Measurements from ENCODE around the gene FUT8. TPM values are rescaled to one million over a fixed set of nuclear protein-coding genes. Genes with fewer than 3 reads are reported as not detected.
A peak's percentile ranks its signal among the peaks of the same experiment; 100 is the strongest.

Gene FUT8
- total RNA-seq (10 to 100 TPM; 46.9 to 51.2 TPM), polyA plus RNA-seq (10 to 100 TPM; 10.0 to 15.2 (median 10.4) TPM), total RNA-seq (43.0 to 70.4 (median 56.1) reads per million in 6 experiments)

DNA sequence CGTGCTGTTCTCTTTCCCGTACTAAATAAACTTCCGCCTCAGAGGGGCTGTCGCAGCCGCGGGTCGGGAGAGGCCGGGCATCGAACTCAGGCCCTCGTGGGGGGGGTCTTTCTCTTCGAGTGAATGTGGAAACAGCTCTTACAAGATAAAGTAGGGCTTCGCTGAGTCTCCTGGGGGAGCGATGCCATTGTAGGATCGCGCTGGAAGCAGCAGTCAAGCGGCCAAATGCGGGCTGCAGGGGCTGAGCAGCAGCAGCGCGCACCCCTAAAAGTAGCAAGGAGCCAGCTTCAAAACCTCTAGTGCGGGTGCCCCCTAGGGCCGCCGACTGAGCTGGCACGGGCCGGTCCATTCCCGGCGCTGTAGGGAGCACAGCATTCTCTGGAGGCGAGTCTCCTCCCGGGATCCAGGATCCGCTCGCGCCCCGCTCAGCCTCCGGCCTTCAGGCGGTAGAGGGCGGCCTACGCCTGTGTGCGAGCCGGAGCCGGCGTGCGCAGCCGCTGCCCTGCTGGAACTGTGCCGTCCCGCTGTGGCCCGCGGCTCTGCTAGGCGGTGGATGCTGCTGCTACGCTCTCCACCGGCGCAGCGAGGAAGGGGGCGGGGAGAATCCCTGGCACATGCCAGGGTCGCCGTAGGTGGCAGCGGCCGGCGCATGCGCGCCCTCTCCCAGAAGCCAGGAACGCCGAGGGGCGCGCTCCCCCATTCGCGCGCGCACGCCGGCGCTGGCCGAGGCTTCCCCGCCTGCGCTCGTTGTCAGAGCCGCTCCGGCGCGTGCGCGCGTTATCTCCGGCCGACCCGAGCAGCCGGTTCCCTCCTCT is at the start of gene FUT8:
Gene FUT8, plus strand, starts transcription at position 699 of the 815 bp plus-strand sequence. CDS start 148,834 bp downstream, outside the sequence.
- POLR2A ChIA-PET: interaction anchor here (0.6 to 7.8 kb wide), 31 partner anchors 17 to 908 kb away, joined by 3 to 145 read pairs (median 4); partner anchors contain the start of genes FNTB and ZBTB1
- DNase-seq (peak; percentile 88 to 99 (median 95)), ATAC-seq (peak; percentile 89 to 90)
- peaks cover 0 to 3% (median 0%) of the 10 kb centered on the region in 3 donors for H3K36me3 Mint-ChIP-seq
- H3K27me3 Mint-ChIP-seq: no peaks in the 10 kb centered on the region
- peak within 1 kb of the TSS; percentile 90 to 100 (median 99) for H3K4me3 Mint-ChIP-seq
- H3K4me1 Mint-ChIP-seq: peaks cover 16 to 42% (median 36%) of the 10 kb centered on the region in 4 donors
- no peaks in the 10 kb centered on the region for H3K9me3 Mint-ChIP-seq
- peak within 1 kb of the TSS; percentile 91 to 99 (median 98) for H3K27ac Mint-ChIP-seq

DNA sequence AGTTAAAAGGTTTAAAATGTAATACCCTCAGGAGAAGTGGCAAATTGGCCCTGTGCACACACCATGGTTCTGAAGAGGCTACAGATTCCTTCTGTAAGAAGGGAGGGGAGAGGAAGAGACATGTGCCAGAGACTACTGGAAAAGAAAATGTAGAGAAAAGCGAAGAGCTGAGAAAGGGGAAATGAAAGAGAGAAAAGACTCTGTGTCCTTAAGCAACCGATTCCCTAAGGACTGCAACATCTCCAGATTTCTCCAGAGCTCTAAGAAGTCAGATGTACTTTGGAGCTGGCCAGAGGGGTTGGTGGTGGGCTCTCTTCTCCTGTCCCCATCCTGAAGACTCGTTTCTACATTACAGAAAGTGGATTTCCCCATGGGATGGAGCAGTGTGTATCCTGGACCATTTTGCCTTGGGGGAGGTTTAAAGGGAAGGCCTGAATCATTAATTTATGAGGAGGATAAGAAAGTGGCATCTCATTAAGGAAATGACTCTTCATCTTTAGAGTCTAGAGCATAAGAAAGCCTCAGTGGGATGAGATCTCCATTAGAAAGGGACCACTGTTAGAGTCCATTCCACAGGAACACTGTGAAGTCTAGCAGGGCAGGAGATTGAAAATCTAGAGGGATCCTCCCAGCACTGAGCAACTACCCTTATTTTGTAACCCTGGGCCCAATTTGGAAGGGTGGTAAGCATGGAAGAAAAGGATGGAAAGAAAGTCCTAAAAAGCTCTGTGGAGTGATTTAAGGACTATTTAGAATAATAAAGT is 45.5 kb upstream of the FUT8 start:
- POLR2A ChIA-PET: interaction anchor here (0.6 kb wide), 1 partner anchor 16 kb away, joined by 3 read pairs; no protein-coding TSS in a partner anchor
- Mint-ChIP-seq H3K36me3 (no peaks in the 10 kb centered on the region), H3K9me3 (no peaks in the 10 kb centered on the region), H3K4me3 (no peak overlapping the region), H3K27ac (peak overlapping the region in 3 of 10 donors; percentile 17 to 54 (median 29)), H3K4me1 (peaks cover 0 to 3% (median 1%) of the 10 kb centered on the region in 4 donors), H3K27me3 (no peaks in the 10 kb centered on the region)
- DNase-seq (no peak), ATAC-seq (no peak)

DNA sequence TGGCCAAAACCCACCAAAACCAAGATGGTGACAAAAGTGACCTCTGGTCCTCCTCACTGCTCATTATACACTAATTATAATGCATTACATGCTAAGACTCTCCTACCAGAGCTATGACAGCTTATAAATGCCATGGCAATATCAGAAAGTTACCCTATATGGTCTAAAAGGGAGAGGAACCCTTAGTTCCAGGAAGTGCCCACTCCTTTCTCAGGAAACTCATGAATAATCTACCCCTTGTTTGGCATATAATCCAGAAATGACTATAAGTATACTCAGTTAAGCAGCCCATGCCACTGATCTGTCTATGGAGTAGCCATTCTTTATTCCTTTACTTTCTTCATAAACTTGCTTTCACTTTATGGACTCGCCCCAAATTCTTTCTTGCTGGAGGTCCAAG is 43.0 kb upstream of the FUT8 start:
- Mint-ChIP-seq H3K4me3 (no peak overlapping the region), H3K4me1 (peaks cover 8 to 19% (median 10%) of the 10 kb centered on the region in 4 donors), H3K9me3 (no peaks in the 10 kb centered on the region), H3K36me3 (peaks cover 0 to 5% (median 2%) of the 10 kb centered on the region in 3 donors), H3K27ac (no peak overlapping the region), H3K27me3 (no peaks in the 10 kb centered on the region)
- POLR2A ChIA-PET: no interaction called here
- ATAC-seq (no peak), DNase-seq (no peak)

DNA sequence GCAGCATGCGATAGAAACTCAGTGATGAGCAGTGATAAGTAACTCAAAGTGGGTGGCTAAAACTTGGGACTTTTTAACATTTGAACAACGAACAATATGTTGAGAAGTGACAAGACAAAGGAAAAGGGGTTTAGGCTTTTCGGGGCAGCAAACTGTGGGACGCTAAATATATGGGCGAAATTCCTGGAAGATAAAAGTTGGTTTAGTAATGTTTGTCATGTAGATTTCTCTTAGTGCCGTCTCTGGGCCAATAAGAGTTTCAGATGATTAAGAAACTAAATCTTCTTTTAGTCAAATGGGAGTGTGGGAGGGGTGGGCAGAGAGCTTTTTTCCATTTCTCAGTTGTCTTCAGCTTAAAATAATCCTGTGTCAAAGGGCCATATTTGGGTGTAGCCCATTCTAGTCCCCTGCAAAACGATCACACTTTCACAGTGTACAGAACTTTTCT is 41.7 kb upstream of the FUT8 start:
- Mint-ChIP-seq H3K9me3 (no peaks in the 10 kb centered on the region), H3K36me3 (peaks cover 0 to 5% (median 2%) of the 10 kb centered on the region in 3 donors), H3K4me3 (no peak overlapping the region), H3K4me1 (peaks cover 8 to 19% (median 10%) of the 10 kb centered on the region in 4 donors), H3K27ac (no peak overlapping the region), H3K27me3 (no peaks in the 10 kb centered on the region)
- DNase-seq (no peak), ATAC-seq (no peak)
- POLR2A ChIA-PET: no interaction called here

DNA sequence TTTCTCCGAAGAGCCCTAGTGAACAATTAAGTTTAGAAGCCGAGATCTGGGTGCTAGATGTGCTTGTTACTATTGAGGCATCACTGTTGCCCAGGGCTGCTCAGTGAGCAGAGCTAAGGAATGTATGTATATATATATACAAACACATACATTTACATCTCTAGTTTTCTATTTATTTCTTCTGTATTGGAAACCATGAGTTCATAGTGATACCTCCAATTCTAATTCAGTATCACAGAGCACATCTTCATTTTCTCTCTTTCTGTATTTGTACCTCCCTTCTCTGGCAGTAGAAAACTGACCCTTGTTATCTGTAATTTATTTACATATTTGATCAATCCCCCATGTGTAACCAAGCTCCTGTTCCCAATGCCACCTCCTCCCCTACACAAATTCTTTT is 40.7 kb upstream of the FUT8 start:
- H3K9me3 Mint-ChIP-seq: no peaks in the 10 kb centered on the region
- no peak for ATAC-seq
- no peak overlapping the region for H3K4me3 Mint-ChIP-seq
- peaks cover 8 to 19% (median 10%) of the 10 kb centered on the region in 4 donors for H3K4me1 Mint-ChIP-seq
- peaks cover 0 to 5% (median 2%) of the 10 kb centered on the region in 3 donors for H3K36me3 Mint-ChIP-seq
- POLR2A ChIA-PET: no interaction called here
- DNase-seq: no peak
- no peaks in the 10 kb centered on the region for H3K27me3 Mint-ChIP-seq
- H3K27ac Mint-ChIP-seq: peak overlapping the region in 1 of 10 donors; percentile 22

DNA sequence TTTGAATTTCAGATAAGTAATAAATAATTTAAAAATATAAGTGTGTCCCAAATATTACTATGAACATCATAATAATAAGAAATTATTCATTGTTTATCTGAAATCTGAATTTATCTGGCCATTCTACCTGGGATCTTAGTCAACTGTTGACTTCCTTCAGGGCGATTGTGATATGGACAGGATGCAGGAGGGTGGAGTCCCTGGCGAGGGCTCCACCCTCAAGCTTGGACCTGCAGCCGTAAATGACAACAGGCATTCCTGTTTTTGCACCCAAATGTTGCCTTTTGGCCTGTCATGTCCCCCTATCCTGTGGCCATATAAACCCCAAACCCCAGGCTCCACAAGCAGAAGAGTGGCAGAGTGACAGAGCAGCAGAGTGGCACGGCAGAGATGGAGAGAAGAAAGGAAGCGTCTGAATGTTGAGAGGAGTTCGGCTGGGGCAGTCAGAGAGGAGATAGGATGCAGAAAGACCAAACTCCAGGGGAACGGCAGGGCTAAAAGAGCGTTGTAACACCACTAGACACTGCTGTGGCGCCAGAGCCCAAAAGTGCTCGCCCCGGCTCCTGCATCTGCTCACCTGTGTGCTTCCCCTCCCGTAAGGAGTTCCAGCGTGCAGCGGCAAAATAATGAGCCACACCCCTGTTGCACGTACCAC is 39.4 kb upstream of the FUT8 start:
- Mint-ChIP-seq H3K27ac (peak overlapping the region in 4 of 10 donors; percentile 17 to 91 (median 53)), H3K9me3 (no peaks in the 10 kb centered on the region), H3K36me3 (peaks cover 0 to 5% (median 2%) of the 10 kb centered on the region in 3 donors), H3K4me3 (peak overlapping the region in 5 of 10 donors; percentile 11 to 56 (median 30)), H3K27me3 (no peaks in the 10 kb centered on the region), H3K4me1 (peaks cover 6 to 19% (median 9%) of the 10 kb centered on the region in 4 donors)
- ATAC-seq (no peak), DNase-seq (no peak)
- POLR2A ChIA-PET: no interaction called here

DNA sequence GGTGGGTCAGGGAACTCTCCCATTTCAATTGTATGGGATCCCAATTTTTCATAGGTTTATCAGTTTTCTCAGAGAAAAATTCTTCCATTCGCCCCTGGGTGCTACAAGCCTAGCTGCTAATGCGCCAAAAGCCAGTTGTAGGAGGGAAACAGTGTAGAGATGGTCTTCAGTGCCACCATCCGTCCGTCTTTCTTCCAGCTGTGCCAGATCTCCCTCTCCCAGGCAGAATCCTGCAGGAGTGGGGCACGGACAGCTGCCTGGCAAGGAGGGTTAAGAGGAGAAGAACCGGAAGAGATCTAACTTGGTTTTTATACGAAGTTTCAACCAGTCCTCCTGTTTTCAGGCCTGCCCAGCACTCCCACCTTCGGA is 38.9 kb upstream of the FUT8 start:
- Mint-ChIP-seq H3K27ac (peak overlapping the region in 1 of 10 donors; percentile 91), H3K36me3 (peaks cover 0 to 5% (median 2%) of the 10 kb centered on the region in 3 donors), H3K4me1 (peaks cover 6 to 19% (median 9%) of the 10 kb centered on the region in 4 donors), H3K4me3 (peak overlapping the region in 3 of 10 donors; percentile 11 to 30 (median 14)), H3K9me3 (no peaks in the 10 kb centered on the region), H3K27me3 (no peaks in the 10 kb centered on the region)
- ATAC-seq (no peak), DNase-seq (no peak)
- POLR2A ChIA-PET: no interaction called here

DNA sequence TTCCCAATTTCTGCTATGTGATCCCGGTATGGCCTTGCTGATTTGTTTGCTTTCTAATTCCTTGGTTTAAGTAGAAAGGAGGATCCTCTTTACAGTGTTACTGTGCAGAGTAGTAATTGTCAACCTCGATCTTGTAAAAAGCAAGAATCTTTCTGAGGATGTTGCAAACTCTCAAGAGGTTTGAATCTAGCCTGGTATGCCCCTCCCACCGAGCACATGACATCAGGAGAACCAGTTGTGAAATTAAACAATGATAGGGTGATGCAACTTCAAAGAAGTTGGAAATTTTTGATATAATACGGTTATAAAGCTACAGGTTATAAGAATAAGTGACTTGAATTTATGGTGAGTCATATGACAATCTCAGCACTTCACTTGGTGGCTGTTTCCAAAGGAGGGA is 35.0 kb upstream of the FUT8 start:
- Mint-ChIP-seq H3K27ac (peak overlapping the region in 1 of 10 donors; percentile 21), H3K4me1 (peaks cover 5 to 18% (median 8%) of the 10 kb centered on the region in 4 donors), H3K27me3 (no peaks in the 10 kb centered on the region), H3K9me3 (peaks cover 0 to 9% (median 5%) of the 10 kb centered on the region in 9 donors), H3K36me3 (peaks cover 2 to 21% (median 21%) of the 10 kb centered on the region in 3 donors), H3K4me3 (no peak overlapping the region)
- ATAC-seq (no peak), DNase-seq (no peak)
- POLR2A ChIA-PET: no interaction called here

DNA sequence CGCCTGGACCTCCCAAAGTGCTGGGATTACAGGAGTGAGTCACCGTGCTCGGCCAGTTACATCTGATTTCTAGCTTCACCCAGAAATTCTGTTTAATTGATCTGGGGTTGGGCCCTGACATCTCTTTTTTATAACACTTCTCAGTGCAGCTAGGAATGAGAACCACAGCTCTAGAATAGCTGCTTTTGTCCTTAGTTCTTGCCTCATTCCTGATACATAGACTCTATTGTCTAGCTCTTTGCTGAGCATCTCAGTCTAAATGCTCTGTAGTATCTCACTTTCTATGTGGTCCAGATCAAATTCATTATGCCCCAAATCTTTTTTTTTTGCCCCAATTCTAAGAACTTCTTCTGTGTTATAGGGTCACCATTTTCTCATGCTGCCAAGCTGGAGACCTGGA is 29.9 kb upstream of the FUT8 start:
- DNase-seq: no peak
- Mint-ChIP-seq H3K27me3 (no peaks in the 10 kb centered on the region), H3K9me3 (peaks cover 0 to 9% (median 5%) of the 10 kb centered on the region in 9 donors), H3K4me1 (no peaks in the 10 kb centered on the region), H3K27ac (no peak overlapping the region), H3K4me3 (no peak overlapping the region), H3K36me3 (peaks cover 0 to 21% (median 16%) of the 10 kb centered on the region in 3 donors)
- ATAC-seq: no peak
- POLR2A ChIA-PET: no interaction called here

DNA sequence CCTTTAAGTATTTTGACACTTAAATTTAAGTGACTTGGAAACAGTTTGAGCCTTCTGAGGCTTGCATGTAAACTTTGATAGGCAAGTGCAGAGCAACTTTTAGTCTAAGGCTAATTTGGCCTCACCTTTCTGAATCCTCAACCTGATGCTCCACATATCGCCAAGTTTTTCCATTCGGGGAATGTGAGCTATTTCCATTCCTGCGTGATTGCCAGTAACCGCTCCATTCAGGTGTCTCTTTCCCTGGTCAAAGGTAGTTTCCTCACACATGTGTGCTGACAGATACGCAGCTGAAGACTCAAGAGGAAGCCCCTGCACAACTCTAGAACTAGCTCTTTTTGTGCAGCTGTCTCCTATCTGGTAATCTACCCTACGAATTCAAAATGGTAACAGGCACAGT is 25.4 kb upstream of the FUT8 start:
- ATAC-seq (no peak), DNase-seq (no peak)
- Mint-ChIP-seq H3K27ac (no peak overlapping the region), H3K36me3 (no peaks in the 10 kb centered on the region), H3K4me1 (no peaks in the 10 kb centered on the region), H3K9me3 (no peaks in the 10 kb centered on the region), H3K4me3 (no peak overlapping the region), H3K27me3 (no peaks in the 10 kb centered on the region)
- POLR2A ChIA-PET: no interaction called here

DNA sequence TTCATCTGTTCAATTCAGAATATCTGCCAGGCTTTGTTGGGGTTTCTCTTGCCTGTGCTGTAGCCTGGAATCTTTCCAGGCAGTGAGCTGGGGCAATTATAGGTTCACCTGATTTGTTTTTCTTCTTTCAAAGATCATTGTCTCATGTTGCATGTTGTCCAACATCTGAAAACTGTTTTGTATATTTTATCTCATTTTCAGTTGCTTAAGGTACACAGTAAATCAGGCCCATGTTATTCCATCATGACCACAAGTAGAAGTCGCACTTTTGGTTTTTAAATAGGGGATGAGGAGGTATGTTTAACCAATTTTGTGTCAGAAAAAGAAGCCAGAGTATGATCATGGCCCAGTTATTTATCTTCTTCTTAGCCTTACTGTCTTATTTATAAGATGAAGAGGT is 24.9 kb upstream of the FUT8 start:
- H3K36me3 Mint-ChIP-seq: no peaks in the 10 kb centered on the region
- no peak overlapping the region for H3K27ac Mint-ChIP-seq
- POLR2A ChIA-PET: no interaction called here
- no peak for ATAC-seq
- H3K4me3 Mint-ChIP-seq: no peak overlapping the region
- H3K4me1 Mint-ChIP-seq: no peaks in the 10 kb centered on the region
- H3K27me3 Mint-ChIP-seq: no peaks in the 10 kb centered on the region
- no peaks in the 10 kb centered on the region for H3K9me3 Mint-ChIP-seq
- DNase-seq: no peak

DNA sequence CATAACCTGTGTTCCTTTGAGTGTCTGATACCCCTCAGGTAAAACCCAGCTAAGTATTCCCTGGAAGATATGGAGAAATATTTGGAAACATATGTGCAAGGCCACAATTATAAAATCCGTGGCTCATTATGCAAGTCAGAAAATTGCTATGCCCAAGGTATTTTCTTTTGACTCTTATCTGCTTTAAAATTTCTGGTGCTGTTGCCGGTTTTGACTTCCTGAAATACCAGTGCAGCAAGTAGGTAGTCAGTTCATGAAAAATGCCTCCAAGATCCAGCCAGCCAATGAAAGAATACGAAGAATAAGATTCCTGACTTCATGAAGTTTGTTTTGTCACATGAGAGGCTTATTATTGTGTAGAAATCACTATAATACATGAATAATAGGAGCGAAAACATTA is 20.2 kb upstream of the FUT8 start:
- Mint-ChIP-seq H3K36me3 (peaks cover 5 to 20% (median 20%) of the 10 kb centered on the region in 3 donors), H3K4me3 (no peak overlapping the region)
- POLR2A ChIA-PET: no interaction called here

More for the DNA sequence above, 20.2 kb upstream of the FUT8 start:
- Mint-ChIP-seq H3K9me3 (peaks cover 0 to 24% (median 12%) of the 10 kb centered on the region in 9 donors), H3K27ac (peak overlapping the region in 1 of 10 donors; percentile 53), H3K27me3 (no peaks in the 10 kb centered on the region), H3K4me1 (peaks cover 0 to 2% (median 0%) of the 10 kb centered on the region in 4 donors)
- no peak for ATAC-seq
- no peak for DNase-seq
